Upper lobe of right lung (tissue), 1 donor: Measurements from ENCODE around the gene ERBB2. TPM values are rescaled to one million over a fixed set of nuclear protein-coding genes. Genes with fewer than 3 reads are reported as not detected.

Experiments used
- ATAC-seq: fragments of 200-7000 bp; cut with Tn5 transposase; one replicate; pipeline ENCODE4 v1.9.1; 2020; ENCODE audit warnings: mild to moderate bottlenecking, moderate library complexity
- DNase-seq: peaks from one replicate; pipeline ENCODE4 v3.0.0-alpha.2; 2020
- H3K27ac ChIP-seq: fragments of 200-600 bp; one replicate; pipeline ENCODE4 v1.8.0; 2022
- H3K27me3 ChIP-seq: fragments of 200-600 bp; one replicate; pipeline ENCODE4 v1.8.0; 2022; ENCODE audit warnings: mild to moderate bottlenecking
- H3K36me3 ChIP-seq: fragments of 200-600 bp; one replicate; pipeline ENCODE4 v1.8.0; 2022
- H3K4me1 ChIP-seq: fragments of 200-600 bp; one replicate; pipeline ENCODE4 v1.8.0; 2022
- H3K4me3 ChIP-seq: fragments of 200-600 bp; one replicate; pipeline ENCODE4 v1.8.0; 2022; ENCODE audit warnings: mild to moderate bottlenecking
- H3K9me3 ChIP-seq: fragments of 200-600 bp; one replicate; pipeline ENCODE4 v1.8.0; 2022
- intact Hi-C: fragments of 100-400 bp; cut with DNase I; formaldehyde crosslinking; loops from one replicate; pipeline ENCODE4 v1.11.0; 2022
- total RNA-seq: library from RNA; stranded (reverse); fragmentation: NEBNext Ultra II Directional; extraction: Animal tissue kit (Norgen Biotek cat#: 25700); gene quantifications from one replicate; pipeline ENCODE4 v1.2.1, GENCODE V29; 2021
- TF ChIP-seq, protein P1 (sequence below): fragments of 200-600 bp; IDR thresholded peaks from one replicate; pipeline ENCODE4 v1.8.0; 2022; ENCODE audit warnings: antibody characterized with exemption
- donor health status: DM: no; HTN: yes; CAD: no; lungs with severe emphysema.

ERBB2 gene
- total RNA-seq, 1 donor from 2014 or later, result 97.5 TPM

DNA sequence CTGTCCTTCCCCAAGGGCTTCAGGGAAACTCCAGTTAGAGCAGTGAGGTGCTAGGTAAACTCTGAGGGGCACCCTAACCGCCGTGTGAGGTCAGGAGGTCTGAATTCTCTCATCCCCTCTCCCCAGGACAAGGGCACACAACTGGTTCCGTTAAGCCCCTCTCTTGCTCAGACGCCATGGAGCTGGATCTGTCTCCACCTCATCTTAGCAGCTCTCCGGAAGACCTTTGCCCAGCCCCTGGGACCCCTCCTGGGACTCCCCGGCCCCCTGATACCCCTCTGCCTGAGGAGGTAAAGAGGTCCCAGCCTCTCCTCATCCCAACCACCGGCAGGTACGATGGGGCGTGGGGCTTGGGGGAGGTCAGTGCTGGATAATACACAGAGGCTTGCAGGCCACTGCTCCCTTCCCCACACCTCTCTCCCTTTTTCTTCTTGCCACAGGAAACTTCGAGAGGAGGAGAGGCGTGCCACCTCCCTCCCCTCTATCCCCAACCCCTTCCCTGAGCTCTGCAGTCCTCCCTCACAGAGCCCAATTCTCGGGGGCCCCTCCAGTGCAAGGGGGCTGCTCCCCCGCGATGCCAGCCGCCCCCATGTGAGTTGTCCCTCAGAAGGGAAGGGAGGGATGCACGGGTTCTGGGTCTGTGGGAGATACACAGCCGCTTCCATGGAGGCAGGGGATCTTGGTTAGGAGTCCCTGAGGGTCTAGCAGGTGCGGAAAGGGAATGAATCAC lies 42.4 kb downstream of the ERBB2 start:
- intact Hi-C loops, result no loop called here
- H3K4me1 ChIP-seq, result peaks cover 14% of the 10 kb centered on the region
- DNase-seq (no peak), ATAC-seq (no peak)
- no peak overlapping the region for H3K27ac ChIP-seq
- peaks cover 11% of the 10 kb centered on the region for H3K36me3 ChIP-seq
- H3K4me3 ChIP-seq, result no peak overlapping the region
- H3K27me3 ChIP-seq, result peaks cover 24% of the 10 kb centered on the region
- TF ChIP-seq, protein P1, sequence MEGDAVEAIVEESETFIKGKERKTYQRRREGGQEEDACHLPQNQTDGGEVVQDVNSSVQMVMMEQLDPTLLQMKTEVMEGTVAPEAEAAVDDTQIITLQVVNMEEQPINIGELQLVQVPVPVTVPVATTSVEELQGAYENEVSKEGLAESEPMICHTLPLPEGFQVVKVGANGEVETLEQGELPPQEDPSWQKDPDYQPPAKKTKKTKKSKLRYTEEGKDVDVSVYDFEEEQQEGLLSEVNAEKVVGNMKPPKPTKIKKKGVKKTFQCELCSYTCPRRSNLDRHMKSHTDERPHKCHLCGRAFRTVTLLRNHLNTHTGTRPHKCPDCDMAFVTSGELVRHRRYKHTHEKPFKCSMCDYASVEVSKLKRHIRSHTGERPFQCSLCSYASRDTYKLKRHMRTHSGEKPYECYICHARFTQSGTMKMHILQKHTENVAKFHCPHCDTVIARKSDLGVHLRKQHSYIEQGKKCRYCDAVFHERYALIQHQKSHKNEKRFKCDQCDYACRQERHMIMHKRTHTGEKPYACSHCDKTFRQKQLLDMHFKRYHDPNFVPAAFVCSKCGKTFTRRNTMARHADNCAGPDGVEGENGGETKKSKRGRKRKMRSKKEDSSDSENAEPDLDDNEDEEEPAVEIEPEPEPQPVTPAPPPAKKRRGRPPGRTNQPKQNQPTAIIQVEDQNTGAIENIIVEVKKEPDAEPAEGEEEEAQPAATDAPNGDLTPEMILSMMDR, result no peak
- H3K9me3 ChIP-seq, result no peaks in the 10 kb centered on the region

DNA sequence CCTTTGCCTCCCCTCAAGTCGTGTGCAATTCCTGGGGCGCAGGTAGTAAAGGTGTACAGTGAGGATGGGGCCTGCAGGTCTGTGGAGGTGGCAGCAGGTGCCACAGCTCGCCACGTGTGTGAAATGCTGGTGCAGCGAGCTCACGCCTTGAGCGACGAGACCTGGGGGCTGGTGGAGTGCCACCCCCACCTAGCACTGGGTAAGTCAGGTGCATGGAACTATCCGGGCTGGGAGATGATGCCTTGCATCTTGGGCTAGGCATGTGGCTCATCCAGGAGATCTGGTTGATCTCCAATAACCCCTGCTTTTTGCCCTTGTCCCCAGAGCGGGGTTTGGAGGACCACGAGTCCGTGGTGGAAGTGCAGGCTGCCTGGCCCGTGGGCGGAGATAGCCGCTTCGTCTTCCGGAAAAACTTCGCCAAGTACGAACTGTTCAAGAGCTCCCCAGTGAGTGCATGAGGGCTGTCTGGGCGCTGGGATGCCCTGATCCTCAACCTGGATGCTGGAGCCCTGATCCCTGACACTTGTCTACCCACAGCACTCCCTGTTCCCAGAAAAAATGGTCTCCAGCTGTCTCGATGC lies 43.1 kb downstream of the ERBB2 start:
- TF ChIP-seq, protein P1, result no peak
- Histone ChIP-seq H3K27ac (no peak overlapping the region), H3K27me3 (peaks cover 17% of the 10 kb centered on the region), H3K9me3 (no peaks in the 10 kb centered on the region), H3K4me1 (peaks cover 14% of the 10 kb centered on the region), H3K36me3 (peaks cover 11% of the 10 kb centered on the region), H3K4me3 (no peak overlapping the region)
- intact Hi-C loops, result no loop called here
- no peak for ATAC-seq
- DNase-seq, result no peak

DNA sequence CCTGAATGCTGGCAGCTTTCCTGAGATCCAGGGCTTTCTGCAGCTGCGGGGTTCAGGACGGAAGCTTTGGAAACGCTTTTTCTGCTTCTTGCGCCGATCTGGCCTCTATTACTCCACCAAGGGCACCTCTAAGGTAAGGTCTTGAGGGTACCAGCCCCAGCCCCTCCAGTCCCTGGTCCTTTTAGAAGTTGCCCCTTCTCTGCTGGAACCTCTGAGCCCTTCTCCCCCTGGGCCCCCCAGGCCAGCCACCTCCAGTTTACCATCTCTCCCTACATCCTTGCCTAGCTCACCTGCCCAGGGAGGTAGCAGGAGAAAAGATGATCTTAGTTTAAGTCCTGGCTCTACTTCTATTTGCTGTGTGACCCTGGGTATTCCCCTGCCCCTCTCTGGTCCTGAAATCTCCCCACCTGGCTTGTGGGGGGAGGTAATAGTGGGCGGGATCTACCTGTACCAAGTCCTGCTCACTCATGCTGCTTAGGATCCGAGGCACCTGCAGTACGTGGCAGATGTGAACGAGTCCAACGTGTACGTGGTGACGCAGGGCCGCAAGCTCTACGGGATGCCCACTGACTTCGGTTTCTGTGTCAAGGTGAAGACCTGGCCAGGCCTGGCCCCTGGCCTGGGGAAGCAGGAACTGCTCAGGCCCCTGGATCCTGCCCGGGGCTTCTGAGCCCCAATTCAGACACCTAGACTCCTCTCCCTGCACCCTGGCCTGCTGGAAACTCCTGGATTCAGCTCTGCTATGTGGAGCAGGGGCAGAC lies 44.4 kb downstream of the ERBB2 start:
- intact Hi-C loops, result no loop called here
- H3K27me3 ChIP-seq, result peaks cover 10% of the 10 kb centered on the region
- H3K27ac ChIP-seq, result no peak overlapping the region
- H3K4me3 ChIP-seq, result no peak overlapping the region
- DNase-seq (peak; percentile 51), ATAC-seq (no peak)
- H3K4me1 ChIP-seq, result peaks cover 6% of the 10 kb centered on the region
- TF ChIP-seq, protein P1, result no peak
- peaks cover 11% of the 10 kb centered on the region for H3K36me3 ChIP-seq
- H3K9me3 ChIP-seq, result no peaks in the 10 kb centered on the region

DNA sequence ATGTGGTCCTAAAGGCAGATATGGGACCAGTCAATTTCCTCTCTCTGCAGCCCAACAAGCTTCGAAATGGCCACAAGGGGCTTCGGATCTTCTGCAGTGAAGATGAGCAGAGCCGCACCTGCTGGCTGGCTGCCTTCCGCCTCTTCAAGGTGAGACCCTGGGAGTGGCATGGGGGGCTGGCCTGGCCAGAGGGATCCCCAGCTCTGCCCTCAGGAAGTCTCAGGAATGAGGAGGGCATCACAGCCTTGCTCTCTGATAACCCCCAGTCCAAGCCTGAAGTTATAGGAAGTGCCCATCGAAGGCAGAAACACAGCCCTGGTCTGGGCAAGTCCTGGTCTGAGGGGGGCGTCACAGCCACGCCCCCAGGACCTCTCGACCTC lies 45.0 kb downstream of the ERBB2 start:
- Histone ChIP-seq H3K9me3 (no peaks in the 10 kb centered on the region), H3K27ac (no peak overlapping the region), H3K36me3 (peaks cover 11% of the 10 kb centered on the region), H3K4me3 (no peak overlapping the region), H3K4me1 (peaks cover under 1% of the 10 kb centered on the region), H3K27me3 (peaks cover 5% of the 10 kb centered on the region)
- intact Hi-C loops, result no loop called here
- ATAC-seq, result no peak
- peak; percentile 43 for DNase-seq
- TF ChIP-seq, protein P1, result no peak

DNA sequence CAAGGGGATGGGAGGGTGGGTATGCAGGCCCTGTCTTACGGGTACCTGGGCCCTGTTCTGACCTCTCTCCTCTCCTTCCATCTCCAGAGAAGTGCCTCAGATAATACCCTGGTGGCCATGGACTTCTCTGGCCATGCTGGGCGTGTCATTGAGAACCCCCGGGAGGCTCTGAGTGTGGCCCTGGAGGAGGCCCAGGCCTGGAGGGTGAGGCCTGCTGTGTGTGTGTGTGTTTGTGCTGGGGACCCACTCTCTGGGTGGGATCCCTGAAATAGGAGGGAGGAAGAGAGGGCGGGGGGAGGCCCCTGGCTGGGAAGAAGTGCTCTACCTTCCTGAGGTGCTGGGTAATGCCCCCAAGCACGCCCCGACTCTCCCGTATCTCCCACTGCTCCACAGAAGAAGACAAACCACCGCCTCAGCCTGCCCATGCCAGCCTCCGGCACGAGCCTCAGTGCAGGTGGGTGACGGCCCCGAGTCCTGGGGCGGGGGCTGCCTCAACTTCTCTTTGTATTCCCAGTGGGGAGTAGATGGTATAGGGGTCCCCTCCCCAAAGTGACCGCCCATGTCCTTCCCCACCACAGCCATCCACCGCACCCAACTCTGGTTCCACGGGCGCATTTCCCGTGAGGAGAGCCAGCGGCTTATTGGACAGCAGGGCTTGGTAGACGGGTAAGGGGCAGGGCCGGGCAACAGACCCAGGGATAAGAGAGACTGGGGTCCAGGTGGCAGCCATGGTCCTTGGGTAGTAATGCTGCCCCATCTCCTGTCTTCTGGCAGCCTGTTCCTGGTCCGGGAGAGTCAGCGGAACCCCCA lies 45.7 kb downstream of the ERBB2 start:
- Histone ChIP-seq H3K4me1 (no peaks in the 10 kb centered on the region), H3K9me3 (no peaks in the 10 kb centered on the region), H3K4me3 (no peak overlapping the region), H3K27me3 (no peaks in the 10 kb centered on the region), H3K36me3 (peaks cover 11% of the 10 kb centered on the region), H3K27ac (no peak overlapping the region)
- DNase-seq (peak; percentile 63), ATAC-seq (no peak)
- TF ChIP-seq, protein P1, result no peak
- intact Hi-C loops, result no loop called here
